Stimulated activated CD4-positive, alpha-beta T cell treated with anti-CD3 and anti-CD28 coated beads, Interleukin-2, amount 100 ng/mL, for 24 hours (primary cell): ENCODE data around the gene CEND1.
"Not testable (repeated sequence)": the region's sequence is repeated elsewhere in the genome, so short reads cannot be mapped to it uniquely, and the experiment has no call there.

Experiments used
- DNase-seq, 2 donors: peaks; one replicate each; pipeline ENCODE4 v3.0.0-alpha.2; 2020

CEND1 gene

DNA sequence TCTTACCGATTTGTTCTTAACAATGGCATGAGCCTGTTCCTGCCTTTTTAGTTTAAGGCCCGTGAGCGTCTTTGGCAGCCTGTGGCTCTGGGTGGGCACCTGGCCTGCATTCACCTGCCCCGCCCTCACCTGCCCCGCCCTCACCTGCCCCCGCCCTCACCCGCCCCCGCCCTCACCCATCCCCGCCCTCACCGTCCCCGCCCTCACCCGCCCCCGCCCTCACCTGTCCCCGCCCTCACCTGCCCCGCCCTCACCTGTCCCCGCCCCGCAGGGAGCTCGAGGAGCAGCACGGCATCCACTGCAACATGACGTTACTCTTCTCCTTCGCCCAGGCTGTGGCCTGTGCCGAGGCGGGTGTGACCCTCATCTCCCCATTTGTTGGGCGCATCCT, 26.8 kb downstream of the CEND1 start:
- DNase-seq: no peak

- peak in 1 of 2 donors; percentile 33 for DNase-seq
Observed at GRCh38 chr11:762421-763072, 27.3 kb downstream of the CEND1 start.

DNA sequence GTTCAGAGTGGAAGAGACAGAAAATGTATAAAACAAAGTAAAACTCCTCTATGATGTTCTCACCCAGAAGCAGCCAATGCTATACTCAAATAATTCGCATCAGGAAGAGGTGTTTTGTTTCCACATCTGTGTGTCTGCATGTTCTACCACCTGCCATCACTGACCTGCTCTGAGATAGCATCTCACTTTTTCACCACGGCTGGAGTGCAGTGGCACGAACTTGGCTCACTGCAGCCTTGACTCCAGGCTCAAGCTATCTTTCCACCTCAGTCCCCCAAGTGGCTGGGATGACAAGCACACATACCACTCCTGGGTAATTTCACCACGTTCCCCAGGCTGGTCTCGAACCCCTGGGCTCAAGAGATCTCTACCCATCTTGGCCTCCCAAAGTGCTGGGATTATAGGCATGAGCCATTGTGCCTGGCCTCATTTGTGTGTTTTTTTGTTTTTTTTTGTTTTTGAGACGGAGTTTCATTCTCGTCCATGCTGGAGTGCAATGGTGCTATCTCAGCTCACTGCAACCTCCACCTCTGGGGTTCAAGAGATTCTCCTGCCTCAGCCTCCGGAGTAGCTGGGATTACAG, 28.3 kb downstream of the CEND1 start:
- DNase-seq: no peak

- DNase-seq: no peak
Observed at GRCh38 chr11:760236-760635, 29.7 kb downstream of the CEND1 start.

DNA sequence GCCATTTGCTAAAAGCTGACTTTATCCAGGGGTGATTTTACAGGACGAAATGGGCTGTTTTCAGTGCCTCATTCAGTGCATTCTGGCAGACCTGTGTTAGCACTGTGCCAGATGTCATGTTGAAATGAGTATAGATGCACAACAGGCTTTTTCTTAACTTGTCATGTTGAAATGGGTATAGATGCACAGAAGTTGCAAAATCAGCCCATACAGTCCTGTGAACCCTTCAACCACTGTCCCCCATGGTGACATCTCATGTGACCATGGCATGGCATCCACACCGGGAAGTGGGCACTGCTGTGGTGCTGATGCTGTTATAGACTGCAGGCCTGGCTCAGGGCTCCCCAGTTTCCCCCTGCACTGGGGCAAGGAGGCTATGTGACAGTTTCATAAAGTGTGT, 40.2 kb downstream of the CEND1 start:
- no peak for DNase-seq

DNA sequence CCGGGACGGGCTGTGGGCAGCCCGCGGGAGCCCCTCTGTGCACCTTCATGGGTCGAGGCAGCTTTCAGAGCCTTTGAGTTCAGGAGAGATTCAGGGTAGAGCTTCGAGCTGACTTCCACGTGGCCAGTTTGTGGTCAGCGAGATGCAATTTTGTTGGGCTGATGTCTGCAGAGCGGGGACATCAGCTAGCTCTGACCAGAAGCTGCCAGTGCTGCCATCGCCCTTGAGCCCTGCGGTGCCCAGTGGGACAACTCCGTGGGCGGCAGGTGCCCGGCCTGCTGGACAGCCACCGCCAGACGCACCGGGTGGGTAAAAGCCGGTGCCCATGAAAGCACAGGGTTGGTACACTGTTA, 41.9 kb downstream of the CEND1 start:
- no peak for DNase-seq

- peak; percentile 88 to 95 for DNase-seq
Observed at GRCh38 chr11:747158-748006, 42.5 kb downstream of the CEND1 start, which contains the start of gene TALDO1. TSS of gene TALDO1 (plus strand) at chr11:747464. CDS start at chr11:747482, 18 bp downstream.

- DNase-seq: peak in 1 of 2 donors; percentile 43
Observed at GRCh38 chr11:746289-747157, 43.4 kb downstream of the CEND1 start.

- no peak for DNase-seq
Observed at GRCh38 chr11:745428-745827, 44.5 kb downstream of the CEND1 start.

DNA sequence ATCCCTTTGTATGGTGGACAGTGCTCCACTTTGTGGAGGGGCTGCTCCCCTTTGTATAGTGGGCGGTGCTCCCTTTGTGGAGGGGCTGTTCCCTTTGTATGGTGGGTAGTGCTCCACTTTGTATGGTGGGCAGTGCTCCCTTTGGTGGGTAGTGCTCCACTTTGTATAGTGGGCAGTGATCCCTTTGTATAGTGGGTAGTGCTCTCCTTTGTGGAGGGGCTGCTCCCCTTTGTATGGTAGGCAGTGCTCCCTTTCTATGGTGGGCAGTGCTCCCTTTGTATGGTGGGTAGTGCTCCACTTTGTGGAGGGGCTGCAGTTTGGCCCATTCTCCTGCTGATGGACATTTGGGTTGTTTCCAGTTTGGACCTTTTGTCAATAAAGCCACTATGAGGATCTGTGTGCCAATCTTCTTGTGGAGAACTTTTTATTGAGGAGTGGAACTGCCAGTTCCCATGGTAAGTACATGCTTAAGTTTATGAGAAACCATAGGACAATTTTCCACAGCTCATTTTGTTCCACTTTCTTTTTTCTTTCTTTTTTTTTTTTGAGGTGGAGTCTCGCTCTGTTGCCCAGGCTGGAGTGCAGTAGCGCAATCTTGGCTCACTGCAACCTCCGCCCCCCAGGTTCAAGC, 47.2 kb downstream of the CEND1 start:
- DNase-seq: no peak

DNA sequence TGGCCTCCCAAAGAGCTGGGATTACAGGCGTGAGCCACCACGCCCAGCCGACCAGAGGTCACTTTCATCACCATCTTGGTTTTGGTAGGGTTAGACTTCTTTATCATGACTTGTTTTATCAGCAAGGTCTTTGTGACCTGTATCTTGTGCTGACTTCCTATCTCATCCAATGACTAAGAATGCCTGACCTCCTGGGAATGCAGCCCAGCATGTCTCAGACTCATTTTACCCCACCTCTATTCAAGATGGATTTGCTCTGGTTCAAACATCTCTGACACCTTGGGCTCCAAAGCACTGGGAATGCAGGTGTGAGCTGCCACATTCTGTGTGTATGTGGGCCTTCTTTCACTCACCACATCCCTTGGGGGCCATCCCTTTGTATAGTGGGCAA, 47.7 kb downstream of the CEND1 start:
- no peak for DNase-seq

DNA sequence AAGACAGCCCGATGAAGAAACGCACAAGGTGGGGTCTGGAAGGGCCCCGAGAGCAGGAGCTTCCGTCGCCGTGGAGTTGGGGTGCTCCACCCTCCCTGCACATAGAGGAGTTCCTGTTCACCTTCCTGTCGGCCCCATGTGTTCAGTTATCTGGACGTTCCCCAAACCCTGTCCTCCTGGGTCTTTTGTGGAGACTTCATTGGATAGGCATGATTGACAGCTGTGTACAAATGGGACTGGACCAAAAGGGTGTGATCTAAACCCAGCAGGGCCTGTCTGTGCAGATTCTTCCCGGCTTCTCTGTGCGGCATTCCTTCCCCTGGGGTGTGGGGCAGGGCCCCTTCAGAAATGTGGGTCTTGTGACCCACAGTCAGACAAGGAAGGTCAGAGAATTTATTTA, 52.0 kb downstream of the CEND1 start:
- DNase-seq: not testable (repeated sequence)

GRCh38 chr11:737366-737765, 52.5 kb downstream of the CEND1 start:
- no peak for DNase-seq
